AG04449 (cell line): ENCODE results near the gene ARL10.
"Not testable (repeated sequence)": the region's sequence is repeated elsewhere in the genome, so short reads cannot be mapped to it uniquely, and the experiment has no call there.

Source experiments
- CTCF ChIA-PET: fragments of 350-600 bp; formaldehyde crosslinking; extraction: SDS; loops from one replicate; lab custom pipeline; 2021; ENCODE audit warnings: antibody characterized with exemption; lab: Yijun Ruan, JAX
- POLR2A ChIA-PET: fragments of 400-600, 350-600 bp; formaldehyde crosslinking; extraction: SDS; loops from one replicate; lab custom pipeline; 2020; ENCODE audit warnings: antibody characterized with exemption, inconsistent platforms; lab: Yijun Ruan, JAX
- DNase-seq: peaks from one replicate; pipeline ENCODE4 v3.0.0-alpha.2; 2010; ENCODE audit warnings: low read depth, low spot score
- H3K4me3 ChIP-seq: 2 replicates; pipeline ENCODE4 v1.5.1; 2011; ENCODE audit warnings: low read depth, mild to moderate bottlenecking, control low read depth, low read length
- TF ChIP-seq, protein P1 (sequence below): IDR thresholded peaks from one replicate; pipeline ENCODE4 v1.5.1; 2011; ENCODE audit warnings: mild to moderate bottlenecking, moderate library complexity, low read length, control low read depth, inconsistent platforms; ENCODE audit not compliant: insufficient read depth; ENCODE audit errors: missing control alignments

Gene ARL10

DNA sequence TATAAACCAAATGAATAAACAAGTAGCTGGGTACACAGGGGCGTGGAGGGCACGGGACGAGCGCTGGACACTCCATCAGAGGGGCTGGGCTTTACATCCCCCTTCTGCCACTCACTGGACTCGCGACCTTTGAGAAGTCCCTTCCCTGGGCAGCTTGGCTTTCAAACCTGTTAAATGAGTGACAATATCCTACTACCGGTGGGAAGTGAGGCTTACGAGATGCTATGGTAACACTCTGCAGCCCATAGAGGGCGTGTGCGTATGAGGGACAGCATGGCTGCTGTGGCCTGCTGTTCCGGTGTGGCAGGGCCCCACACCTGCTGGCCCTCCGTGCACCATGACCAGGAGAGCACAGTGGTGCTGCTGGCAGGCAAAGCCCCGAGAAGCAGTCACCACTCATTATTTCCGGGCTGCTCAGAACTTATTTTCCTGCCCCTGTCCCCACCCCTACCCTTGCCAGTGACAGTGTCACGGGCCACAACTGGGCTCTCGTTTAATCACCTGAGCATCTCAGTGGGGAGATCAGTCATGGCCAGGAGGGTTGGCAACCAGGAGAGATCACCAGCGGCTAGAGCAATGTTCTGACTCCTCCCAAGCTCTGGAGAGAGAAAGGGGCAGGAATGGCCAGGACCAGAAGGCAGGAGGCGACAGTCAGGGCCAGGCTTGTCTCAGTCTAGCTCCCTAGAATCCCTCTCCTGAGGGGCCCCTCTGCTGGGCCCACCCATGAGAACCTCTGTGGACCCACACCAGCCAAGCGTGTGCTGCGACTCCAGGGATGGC lies 40.6 kb downstream of the ARL10 start:
- no peak for DNase-seq
- ChIA-PET CTCF (interaction anchor here (0.8 to 5.2 kb wide), 5 partner anchors 10 to 104 kb away, joined by 3 to 26 read pairs (median 3); partner anchors contain the start of gene CLTB), POLR2A (no interaction called here)

DNA sequence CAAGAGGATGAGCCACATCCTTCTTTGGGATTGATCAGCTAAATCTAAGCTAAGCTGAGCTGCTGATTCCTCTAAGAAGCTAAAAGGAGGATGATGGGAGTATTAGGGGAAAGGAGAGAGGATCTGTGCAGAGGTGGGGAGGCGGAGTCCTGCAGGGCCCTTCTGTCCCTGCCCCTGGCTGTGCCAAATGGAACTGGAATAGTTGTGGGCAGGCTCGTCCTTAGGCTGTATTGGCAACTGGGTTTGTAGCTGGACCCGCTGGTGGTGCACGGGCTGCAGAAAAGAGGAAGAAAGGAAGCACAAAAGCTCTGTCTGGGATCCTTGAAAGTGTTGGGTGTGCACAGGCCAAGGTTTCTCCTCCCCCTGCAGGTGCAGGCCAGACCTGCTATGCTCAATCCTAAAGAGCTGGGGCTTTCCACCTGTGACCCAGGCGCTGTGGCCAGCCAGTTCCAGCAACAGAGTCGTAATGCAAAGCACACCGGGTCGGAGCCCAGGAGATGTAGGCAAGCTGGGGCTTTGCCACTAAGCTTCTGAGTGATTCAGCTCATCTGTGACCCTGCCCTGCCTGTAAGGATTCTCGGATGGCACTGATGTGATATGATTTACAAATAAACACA lies 41.3 kb downstream of the ARL10 start:
- CTCF ChIA-PET: interaction anchor here (0.8 to 5.2 kb wide), 3 partner anchors 10 to 41 kb away, joined by 3 to 26 read pairs (median 6); partner anchors contain the start of gene CLTB
- POLR2A ChIA-PET: no interaction called here
- H3K4me3 ChIP-seq: no peak overlapping the region
- TF ChIP-seq, protein P1, sequence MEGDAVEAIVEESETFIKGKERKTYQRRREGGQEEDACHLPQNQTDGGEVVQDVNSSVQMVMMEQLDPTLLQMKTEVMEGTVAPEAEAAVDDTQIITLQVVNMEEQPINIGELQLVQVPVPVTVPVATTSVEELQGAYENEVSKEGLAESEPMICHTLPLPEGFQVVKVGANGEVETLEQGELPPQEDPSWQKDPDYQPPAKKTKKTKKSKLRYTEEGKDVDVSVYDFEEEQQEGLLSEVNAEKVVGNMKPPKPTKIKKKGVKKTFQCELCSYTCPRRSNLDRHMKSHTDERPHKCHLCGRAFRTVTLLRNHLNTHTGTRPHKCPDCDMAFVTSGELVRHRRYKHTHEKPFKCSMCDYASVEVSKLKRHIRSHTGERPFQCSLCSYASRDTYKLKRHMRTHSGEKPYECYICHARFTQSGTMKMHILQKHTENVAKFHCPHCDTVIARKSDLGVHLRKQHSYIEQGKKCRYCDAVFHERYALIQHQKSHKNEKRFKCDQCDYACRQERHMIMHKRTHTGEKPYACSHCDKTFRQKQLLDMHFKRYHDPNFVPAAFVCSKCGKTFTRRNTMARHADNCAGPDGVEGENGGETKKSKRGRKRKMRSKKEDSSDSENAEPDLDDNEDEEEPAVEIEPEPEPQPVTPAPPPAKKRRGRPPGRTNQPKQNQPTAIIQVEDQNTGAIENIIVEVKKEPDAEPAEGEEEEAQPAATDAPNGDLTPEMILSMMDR: no peak
- DNase-seq: no peak

More for the DNA sequence above, 40.6 kb downstream of the ARL10 start:
- TF ChIP-seq, protein P1: no peak
- H3K4me3 ChIP-seq: no peak overlapping the region

DNA sequence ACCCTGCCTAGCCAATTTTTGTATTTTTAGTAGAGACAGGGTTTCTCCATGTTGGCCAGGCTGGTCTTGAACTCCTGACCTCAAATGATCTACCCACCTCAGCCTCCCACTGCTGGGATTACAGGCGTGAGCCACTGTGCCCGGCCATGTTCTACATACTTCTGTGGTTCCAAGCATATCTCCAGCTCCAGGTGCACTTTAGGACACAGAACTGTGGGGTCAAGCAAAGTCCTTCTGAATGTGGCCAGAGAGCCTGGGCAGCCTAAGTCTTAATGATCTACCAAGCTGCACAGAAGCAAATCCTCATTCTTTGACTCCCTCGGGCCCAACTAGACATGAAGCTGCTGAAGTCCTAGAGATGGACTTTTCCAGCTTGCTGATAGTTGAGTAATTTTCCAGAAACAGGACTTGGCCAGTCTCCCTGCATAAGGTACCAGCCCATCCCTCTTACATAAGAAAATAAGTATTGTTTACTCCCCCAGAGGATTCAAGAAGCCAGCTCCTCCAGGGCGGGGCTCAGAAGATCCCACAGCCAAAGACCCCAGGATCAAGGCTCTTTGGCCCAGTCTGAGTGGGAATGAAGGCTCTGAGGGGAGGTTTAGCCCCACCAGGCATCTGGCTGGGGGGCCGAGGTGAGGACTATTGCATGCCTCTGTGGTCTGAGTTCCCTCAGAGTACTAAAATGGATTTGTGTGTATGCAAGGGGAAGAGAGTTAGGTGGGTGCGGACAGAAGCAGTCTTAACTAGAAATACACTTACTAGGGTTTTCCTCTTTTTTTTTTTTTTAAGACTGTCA lies 42.4 kb downstream of the ARL10 start:
- POLR2A ChIA-PET: no interaction called here
- TF ChIP-seq, protein P1: no peak
- no peak overlapping the region for H3K4me3 ChIP-seq
- CTCF ChIA-PET: interaction anchor here (0.8 to 5.2 kb wide), 4 partner anchors 8 to 40 kb away, joined by 3 to 26 read pairs (median 5); partner anchors contain the start of gene CLTB
- no peak for DNase-seq

DNA sequence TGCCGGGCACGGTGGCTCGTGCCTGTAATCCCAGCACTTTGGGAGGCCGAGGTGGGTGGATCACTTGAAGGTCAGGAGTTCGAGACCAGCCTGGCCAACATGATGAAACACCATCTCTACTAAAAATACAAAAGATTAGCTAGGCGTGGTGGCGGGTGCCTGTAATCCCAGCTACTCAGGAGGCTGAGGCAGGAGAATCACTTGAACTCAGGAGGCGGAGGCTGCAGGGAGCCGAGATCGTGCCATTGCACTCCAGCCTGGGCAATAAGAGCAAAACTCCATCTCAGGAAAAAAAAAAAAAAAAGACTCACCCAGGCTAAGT lies 42.9 kb downstream of the ARL10 start:
- CTCF ChIA-PET: interaction anchor here (0.8 to 5.2 kb wide), 2 partner anchors 8 to 38 kb away, joined by 3 to 26 read pairs; partner anchors contain the start of gene CLTB
- POLR2A ChIA-PET, DNase-seq: not testable (repeated sequence)

DNA sequence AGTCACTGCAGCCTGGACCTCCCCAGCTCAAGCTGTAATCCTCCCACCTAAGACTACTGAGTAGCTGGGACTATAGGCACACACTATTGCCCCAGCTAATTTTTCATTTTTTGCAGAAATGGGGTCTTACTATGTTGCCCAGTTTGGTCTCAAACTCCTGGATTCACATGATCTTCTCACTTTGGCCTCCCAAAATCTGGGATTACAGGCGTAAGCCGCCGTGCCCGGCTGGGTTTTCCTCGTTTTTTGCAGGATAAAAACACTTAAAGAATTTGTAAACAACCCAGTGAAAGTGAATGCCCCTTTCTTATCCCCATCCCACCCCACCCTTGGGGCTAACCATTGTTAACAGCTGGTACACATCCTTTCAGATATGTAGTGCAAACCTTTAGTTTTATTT lies 43.3 kb downstream of the ARL10 start:
- ChIA-PET CTCF (interaction anchor here (5.2 kb wide), 1 partner anchor 8 kb away, joined by 26 read pairs; the partner anchor contains the start of gene CLTB), POLR2A (no interaction called here)
- TF ChIP-seq, protein P1: no peak
- DNase-seq: no peak
- no peak overlapping the region for H3K4me3 ChIP-seq

More for the DNA sequence above, 42.9 kb downstream of the ARL10 start:
- H3K4me3 ChIP-seq: not testable (repeated sequence)

DNA sequence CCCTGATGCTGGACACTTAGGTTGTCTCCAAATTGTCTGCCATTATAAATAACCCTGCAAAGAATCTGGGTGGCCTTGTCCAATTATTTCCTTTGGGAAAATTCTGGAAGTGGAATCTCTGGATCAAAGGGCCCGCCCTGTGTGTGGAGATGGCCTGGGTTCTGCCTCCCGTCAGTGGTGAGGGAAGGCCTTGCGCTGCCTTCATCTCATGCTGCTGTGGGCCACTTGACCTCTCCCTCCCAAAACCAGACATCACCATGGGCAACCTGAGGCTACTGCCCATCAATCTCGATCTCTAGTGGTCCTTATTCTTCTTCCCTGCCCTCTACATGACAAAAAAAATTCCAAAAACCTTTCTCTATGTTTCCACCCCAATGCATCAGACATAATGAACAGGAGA lies 44.5 kb downstream of the ARL10 start:
- POLR2A ChIA-PET: interaction anchor here (0.6 kb wide), 1 partner anchor 899 kb away, joined by 3 read pairs; no protein-coding TSS in a partner anchor
- H3K4me3 ChIP-seq: no peak overlapping the region
- CTCF ChIA-PET: interaction anchor here (1.0 to 1.7 kb wide), 3 partner anchors 38 to 249 kb away, joined by 3 to 6 read pairs (median 5); partner anchors contain the start of gene FAF2
- no peak for DNase-seq
- TF ChIP-seq, protein P1: no peak
